Osteoblast (primary cell): Measurements from ENCODE around the gene RPS3. TPM values are rescaled to one million over a fixed set of nuclear protein-coding genes. Genes with fewer than 3 reads are reported as not detected.
"Not testable (repeated sequence)": the region's sequence is repeated elsewhere in the genome, so short reads cannot be mapped to it uniquely, and the experiment has no call there.

Experiments used
- DNase-seq: peaks from one replicate; pipeline ENCODE4 v3.0.0; 2011; ENCODE audit warnings: low spot score, mixed read lengths; ENCODE audit not compliant: insufficient read length; ENCODE audit errors: missing footprints
- H2AFZ ChIP-seq: 2 replicates; pipeline ENCODE4 v1.6.0; 2011; ENCODE audit warnings: mild to moderate bottlenecking, low read length
- H3K27ac ChIP-seq: 2 replicates; pipeline ENCODE4 v1.5.1; 2011; ENCODE audit warnings: mild to moderate bottlenecking, low read depth, low read length, moderate library complexity
- H3K27me3 ChIP-seq: 2 replicates; pipeline ENCODE4 v1.6.0; 2012; ENCODE audit warnings: mild to moderate bottlenecking, control low read depth, inconsistent platforms, low read length, moderate library complexity; ENCODE audit not compliant: insufficient read depth
- H3K36me3 ChIP-seq: 2 replicates; pipeline ENCODE4 v1.5.1; 2011; ENCODE audit warnings: mild to moderate bottlenecking, low read length, control low read depth, moderate library complexity; ENCODE audit not compliant: insufficient read depth
- H3K4me1 ChIP-seq: 2 replicates; pipeline ENCODE4 v1.5.1; 2011; ENCODE audit warnings: mild to moderate bottlenecking, low read length, control low read depth, moderate library complexity; ENCODE audit not compliant: insufficient read depth
- H3K4me2 ChIP-seq: 2 replicates; pipeline ENCODE4 v1.6.0; 2011; ENCODE audit warnings: mild to moderate bottlenecking, low read length; ENCODE audit not compliant: insufficient read depth
- H3K4me3 ChIP-seq: fragments of 200-600 bp; sonication (generic); 3 replicates; pipeline ENCODE4 v1.5.1; 2012; ENCODE audit warnings: mild to moderate bottlenecking, low read length, inconsistent platforms; ENCODE audit not compliant: insufficient read depth
- H3K79me2 ChIP-seq: 2 replicates; pipeline ENCODE4 v1.6.0; 2012; ENCODE audit warnings: mild to moderate bottlenecking, low read length, control low read depth, inconsistent platforms; ENCODE audit not compliant: insufficient read depth
- H3K9me3 ChIP-seq: 2 replicates; pipeline ENCODE4 v1.5.1; 2011; ENCODE audit warnings: low read depth, low read length, control low read depth
- H4K20me1 ChIP-seq: 2 replicates; pipeline ENCODE4 v1.6.0; 2012; ENCODE audit warnings: mild to moderate bottlenecking, low read length, control low read depth; ENCODE audit not compliant: insufficient read depth
- total RNA-seq: library from RNA; depleted of rRNA; stranded (reverse); fragments of >200 nt; gene quantifications from 2 replicates; pipeline ENCODE4 v1.2.3, GENCODE V29; 2012
- TF ChIP-seq, protein P1 (sequence below): IDR thresholded peaks from 2 replicates; pipeline ENCODE4 v1.5.1; 2011; ENCODE audit warnings: mild to moderate bottlenecking, low read depth, low read length, moderate library complexity; ENCODE audit errors: extremely low read depth

RPS3 gene
- total RNA-seq, 1 donor, result 1,512 TPM

DNA sequence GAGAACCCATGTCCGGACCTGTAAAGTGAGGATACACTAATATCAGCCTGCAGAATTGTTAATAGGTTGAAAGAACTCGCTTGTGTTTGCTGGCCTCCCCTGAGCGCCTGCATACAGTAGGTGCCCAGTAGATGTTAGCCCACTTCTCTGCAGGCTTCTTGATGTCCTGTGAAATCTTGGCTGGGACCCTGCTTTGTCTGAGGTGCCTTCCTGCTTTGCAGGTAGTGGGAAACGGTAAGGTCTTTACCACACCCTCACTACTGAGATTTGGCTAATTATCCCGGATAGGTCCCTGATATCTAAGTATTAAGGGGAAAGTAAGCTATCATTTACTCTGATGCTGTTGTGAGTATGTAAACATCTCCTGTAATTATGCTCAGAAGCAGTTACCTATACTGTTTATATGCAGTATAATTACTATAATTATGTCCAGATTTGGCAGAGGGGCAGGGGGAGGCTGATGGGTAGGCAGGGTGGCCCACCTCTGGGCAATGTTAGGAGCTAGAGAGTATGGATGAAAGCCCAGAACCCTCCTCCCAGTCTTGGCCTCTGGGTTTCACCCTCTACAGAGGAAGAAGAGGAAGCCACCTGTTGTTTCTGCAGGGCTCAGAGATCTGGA is 46.6 kb upstream of the RPS3 start:
- Histone ChIP-seq H3K4me1 (peaks cover 18% of the 10 kb centered on the region), H2AFZ (no peak overlapping the region), H3K27me3 (peaks cover 3% of the 10 kb centered on the region), H3K9me3 (no peaks in the 10 kb centered on the region), H3K27ac (no peak overlapping the region), H4K20me1 (peaks cover 4% of the 10 kb centered on the region), H3K4me2 (peak overlapping the region; percentile 86), H3K36me3 (no peaks in the 10 kb centered on the region), H3K4me3 (peak overlapping the region; percentile 78), H3K79me2 (peaks cover 2% of the 10 kb centered on the region)
- TF ChIP-seq, protein P1, sequence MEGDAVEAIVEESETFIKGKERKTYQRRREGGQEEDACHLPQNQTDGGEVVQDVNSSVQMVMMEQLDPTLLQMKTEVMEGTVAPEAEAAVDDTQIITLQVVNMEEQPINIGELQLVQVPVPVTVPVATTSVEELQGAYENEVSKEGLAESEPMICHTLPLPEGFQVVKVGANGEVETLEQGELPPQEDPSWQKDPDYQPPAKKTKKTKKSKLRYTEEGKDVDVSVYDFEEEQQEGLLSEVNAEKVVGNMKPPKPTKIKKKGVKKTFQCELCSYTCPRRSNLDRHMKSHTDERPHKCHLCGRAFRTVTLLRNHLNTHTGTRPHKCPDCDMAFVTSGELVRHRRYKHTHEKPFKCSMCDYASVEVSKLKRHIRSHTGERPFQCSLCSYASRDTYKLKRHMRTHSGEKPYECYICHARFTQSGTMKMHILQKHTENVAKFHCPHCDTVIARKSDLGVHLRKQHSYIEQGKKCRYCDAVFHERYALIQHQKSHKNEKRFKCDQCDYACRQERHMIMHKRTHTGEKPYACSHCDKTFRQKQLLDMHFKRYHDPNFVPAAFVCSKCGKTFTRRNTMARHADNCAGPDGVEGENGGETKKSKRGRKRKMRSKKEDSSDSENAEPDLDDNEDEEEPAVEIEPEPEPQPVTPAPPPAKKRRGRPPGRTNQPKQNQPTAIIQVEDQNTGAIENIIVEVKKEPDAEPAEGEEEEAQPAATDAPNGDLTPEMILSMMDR, result no peak
- peak; percentile 93 for DNase-seq

DNA sequence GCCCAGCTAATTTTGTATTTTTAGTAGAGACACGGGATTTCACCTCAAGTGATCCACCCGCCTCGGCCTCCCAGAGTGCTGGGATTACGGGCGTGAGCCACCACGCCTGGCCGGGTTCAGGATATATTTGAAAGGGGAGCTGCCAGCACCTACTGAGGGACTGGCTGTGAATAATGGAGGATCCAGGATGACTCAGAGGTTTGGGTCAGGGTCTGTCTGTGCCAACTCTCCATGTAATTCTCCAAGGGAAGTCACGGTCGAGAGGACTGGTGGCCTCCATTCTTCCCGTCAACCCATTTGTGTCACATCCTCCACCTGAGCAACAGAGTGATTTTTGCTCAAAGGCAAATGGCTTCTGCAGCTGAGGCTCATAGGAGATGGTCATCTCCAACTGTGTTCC is 44.3 kb upstream of the RPS3 start:
- Histone ChIP-seq H2AFZ (no peak overlapping the region), H3K4me2 (no peak overlapping the region), H3K4me1 (peaks cover 6% of the 10 kb centered on the region), H3K9me3 (no peaks in the 10 kb centered on the region), H3K27me3 (peaks cover 3% of the 10 kb centered on the region), H4K20me1 (no peaks in the 10 kb centered on the region), H3K4me3 (no peak overlapping the region), H3K79me2 (peaks cover 2% of the 10 kb centered on the region), H3K36me3 (no peaks in the 10 kb centered on the region), H3K27ac (no peak overlapping the region)
- TF ChIP-seq, protein P1, result no peak
- DNase-seq, result no peak

DNA sequence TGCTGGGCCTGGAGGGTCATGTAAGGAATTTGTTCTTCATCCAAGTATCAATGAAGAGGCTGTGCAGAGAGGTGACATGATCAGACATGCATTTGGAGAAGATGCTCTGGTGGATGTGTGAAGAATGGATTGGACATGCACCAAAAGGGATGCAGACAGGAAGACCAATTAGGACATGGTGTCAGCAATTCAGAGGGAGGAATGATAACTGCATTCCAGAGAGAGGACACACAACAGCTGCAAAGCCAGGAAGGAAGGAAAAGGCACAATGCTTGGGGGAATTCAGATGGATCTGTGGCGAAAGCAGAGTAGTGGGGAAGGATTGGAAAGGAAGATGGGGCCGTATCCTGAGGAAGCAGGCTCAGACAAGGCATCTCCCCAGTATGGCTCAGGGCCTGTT is 42.7 kb upstream of the RPS3 start:
- no peak overlapping the region for H3K27ac ChIP-seq
- no peak for DNase-seq

DNA sequence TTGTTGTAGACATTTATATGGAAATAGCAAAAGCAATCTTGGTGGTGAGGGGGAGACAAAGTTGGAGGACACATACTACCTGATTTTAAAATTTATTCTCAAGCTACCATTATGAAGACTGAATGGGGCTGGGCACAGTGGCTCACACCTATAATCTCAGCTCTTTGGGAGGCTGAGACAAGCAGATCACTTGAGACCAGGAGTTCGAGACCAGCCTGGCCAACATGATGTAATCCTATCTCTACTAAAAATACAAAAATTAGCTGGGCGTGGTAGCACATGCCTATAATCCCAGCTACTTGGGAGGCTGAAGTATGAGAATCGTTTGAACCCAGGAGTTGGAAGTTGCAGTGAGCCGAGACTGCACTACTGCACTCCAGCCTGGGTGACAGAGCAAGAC is 37.0 kb upstream of the RPS3 start:
- not testable (repeated sequence) for H2AFZ ChIP-seq, H3K4me3 ChIP-seq, H3K4me2 ChIP-seq, H3K9me3 ChIP-seq, H3K36me3 ChIP-seq, H3K4me1 ChIP-seq, DNase-seq, H3K79me2 ChIP-seq, H3K27ac ChIP-seq, H4K20me1 ChIP-seq
- peaks cover 11% of the 10 kb centered on the region for H3K27me3 ChIP-seq

More for the DNA sequence above, 42.7 kb upstream of the RPS3 start:
- Histone ChIP-seq H3K79me2 (no peaks in the 10 kb centered on the region), H2AFZ (no peak overlapping the region), H3K36me3 (no peaks in the 10 kb centered on the region), H3K9me3 (no peaks in the 10 kb centered on the region), H4K20me1 (no peaks in the 10 kb centered on the region), H3K4me3 (no peak overlapping the region), H3K27me3 (peaks cover 3% of the 10 kb centered on the region), H3K4me2 (no peak overlapping the region), H3K4me1 (no peaks in the 10 kb centered on the region)
- TF ChIP-seq, protein P1, result no peak
